Skeletal muscle cell (primary cell): ENCODE results near the gene SAP30BP.

Experiments
- DNase-seq: peaks from one replicate; pipeline ENCODE4 v3.0.0-alpha.2; 2010; ENCODE audit warnings: low read depth
- H3K4me3 ChIP-seq: 2 replicates; pipeline ENCODE4 v1.5.1; 2011; ENCODE audit warnings: low read depth, mild to moderate bottlenecking, control low read depth, low read length, moderate library complexity

SAP30BP gene

DNA sequence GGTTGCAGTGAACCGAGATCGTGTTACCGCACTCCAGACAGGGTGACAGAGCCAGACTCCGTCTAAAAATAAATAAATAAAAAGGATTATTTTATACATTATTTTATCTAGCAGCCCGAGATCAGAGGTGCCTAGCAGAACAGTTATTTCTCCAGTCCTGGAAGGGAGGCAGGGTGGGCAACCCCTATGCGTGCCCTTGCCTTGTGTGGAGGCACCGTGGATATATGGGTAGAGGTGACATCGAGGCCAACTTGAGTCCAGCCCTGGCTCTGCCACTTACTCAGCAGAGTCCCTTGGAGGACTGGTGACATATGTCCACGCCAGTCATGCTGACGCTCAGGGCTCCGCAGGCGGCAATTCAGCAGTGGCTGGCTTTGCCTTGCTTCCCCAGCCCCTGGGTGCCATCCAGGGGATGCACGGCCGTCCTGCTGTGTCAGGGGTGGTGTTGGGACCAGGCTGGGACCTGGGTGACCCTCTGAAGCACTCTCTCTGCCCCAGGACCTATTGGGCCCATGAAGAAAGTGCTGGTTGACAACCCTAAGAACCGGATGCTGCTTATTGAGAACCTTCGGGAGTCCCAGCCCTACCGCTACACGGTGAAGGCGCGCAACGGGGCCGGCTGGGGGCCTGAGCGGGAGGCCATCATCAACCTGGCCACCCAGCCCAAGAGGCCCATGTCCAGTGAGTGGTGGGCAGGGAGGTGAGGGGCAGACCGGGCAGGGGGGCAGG, 84.7 kb downstream of the SAP30BP start:
- DNase-seq = no peak

DNA sequence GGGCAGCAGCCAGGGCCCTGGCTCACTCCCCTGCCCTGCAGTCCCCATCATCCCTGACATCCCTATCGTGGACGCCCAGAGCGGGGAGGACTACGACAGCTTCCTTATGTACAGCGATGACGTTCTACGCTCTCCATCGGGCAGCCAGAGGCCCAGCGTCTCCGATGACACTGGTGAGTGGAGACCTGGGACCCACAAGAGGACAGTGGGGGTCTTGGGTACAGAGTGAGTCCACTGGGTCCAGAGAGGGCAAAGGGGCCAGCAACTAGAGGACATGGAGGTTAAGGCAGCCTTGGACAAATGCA, 85.2 kb downstream of the SAP30BP start:
- no peak overlapping the region for H3K4me3 ChIP-seq
- no peak for DNase-seq

More for the DNA sequence above, 84.7 kb downstream of the SAP30BP start:
- H3K4me3 ChIP-seq = no peak overlapping the region

DNA sequence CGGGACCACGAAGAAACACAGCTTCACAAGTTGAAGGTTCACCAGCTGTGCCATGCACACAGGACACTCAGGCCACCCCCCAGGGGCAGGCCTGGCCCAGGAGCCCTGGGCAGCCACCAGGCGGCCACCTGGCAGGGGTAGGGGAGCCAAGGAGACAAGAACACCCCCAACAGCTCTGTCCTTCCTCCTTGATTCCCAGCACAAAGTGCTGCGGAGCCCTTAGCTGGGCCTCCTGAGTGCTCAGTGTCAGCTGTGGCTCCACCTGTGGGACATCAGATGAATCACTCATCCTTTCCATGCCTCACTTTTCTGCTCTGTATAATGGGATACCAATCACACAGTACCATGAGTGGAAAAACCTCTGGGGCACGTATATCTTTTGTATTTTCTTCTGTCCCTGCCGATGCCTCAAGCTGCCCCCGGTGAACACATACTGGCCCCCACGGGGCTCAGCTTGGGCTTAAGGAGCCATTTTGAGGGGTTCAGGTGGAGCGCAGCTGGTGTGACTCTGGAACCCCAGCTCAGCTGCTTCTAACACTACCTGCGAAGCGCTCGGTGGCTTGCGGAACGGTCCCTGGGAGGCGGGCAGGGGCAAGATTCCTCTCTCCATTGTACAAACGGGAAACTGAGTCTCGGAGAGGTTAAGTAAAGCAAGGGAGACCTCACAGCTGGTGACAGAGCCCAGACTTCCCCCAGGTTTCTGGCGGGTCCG, 85.8 kb downstream of the SAP30BP start:
- no peak for DNase-seq
- peak overlapping the region; percentile 48 for H3K4me3 ChIP-seq

- no peak for DNase-seq
- H3K4me3 ChIP-seq = peak overlapping the region; percentile 48
Observed at GRCh38 chr17:75753514-75754377, 86.6 kb downstream of the SAP30BP start.

GRCh38 chr17:75754378-75755204, 87.5 kb downstream of the SAP30BP start:
- no peak for DNase-seq
- no peak overlapping the region for H3K4me3 ChIP-seq

GRCh38 chr17:75755205-75755901, 88.2 kb downstream of the SAP30BP start:
- no peak overlapping the region for H3K4me3 ChIP-seq
- no peak for DNase-seq

- DNase-seq = no peak
- H3K4me3 ChIP-seq = no peak overlapping the region
Observed at GRCh38 chr17:75755990-75756389, 88.9 kb downstream of the SAP30BP start.

GRCh38 chr17:75756451-75757085, 89.4 kb downstream of the SAP30BP start:
- no peak for DNase-seq
- H3K4me3 ChIP-seq = no peak overlapping the region

- H3K4me3 ChIP-seq = no peak overlapping the region
- no peak for DNase-seq
Observed at GRCh38 chr17:75757086-75757681, 90.0 kb downstream of the SAP30BP start.
